Heart right ventricle (tissue), 16 donors: ENCODE measurements around the gene LDLRAP1. TPM values are rescaled to one million over a fixed set of nuclear protein-coding genes. Genes with fewer than 3 reads are reported as not detected.

Source experiments
- ATAC-seq, 8 donors: fragments of 200-7000 bp; cut with Tn5 transposase; one replicate each; pipeline ENCODE4 v1.9.1; 2020; ENCODE audit warnings: mild to moderate bottlenecking in 8 of 8, moderate library complexity in 8 of 8, moderate number of reproducible peaks in 1 of 8
- DNase-seq, 2 donors: peaks; one replicate each; pipeline ENCODE4 v3.0.0-alpha.2; 2020
- H3K27ac ChIP-seq, 10 donors: fragments of 200-600 bp; sonication (generic) in 2 of 10; one replicate each; pipeline versions ENCODE4 v1.5.0 to v1.8.0; 2020 to 2022; ENCODE audit warnings: mild to moderate bottlenecking in 3 of 10
- H3K27me3 ChIP-seq, 7 donors: fragments of 200-600 bp; one replicate each; pipeline ENCODE4 v1.8.0; 2021 to 2022; ENCODE audit warnings: mild to moderate bottlenecking in 2 of 7
- H3K36me3 ChIP-seq, 9 donors: fragments of 200-600 bp; sonication (generic) in 1 of 9; one replicate each; pipeline versions ENCODE4 v1.5.0 to v1.8.0; 2020 to 2022; ENCODE audit warnings: mild to moderate bottlenecking in 2 of 9
- H3K4me1 ChIP-seq, 9 donors: fragments of 200-600 bp; sonication (generic) in 1 of 9; one replicate each; pipeline versions ENCODE4 v1.5.0 to v1.8.0; 2020 to 2022; ENCODE audit warnings: mild to moderate bottlenecking in 4 of 9
- H3K4me3 ChIP-seq, 10 donors: fragments of 200-600 bp; sonication (generic) in 2 of 10; one replicate each; pipeline versions ENCODE4 v1.5.0 to v1.8.0; 2020 to 2022; ENCODE audit warnings: mild to moderate bottlenecking in 7 of 10, moderate library complexity in 2 of 10
- H3K9me3 ChIP-seq, 11 donors: fragments of 200-600 bp in 10 of 11; sonication (generic) in 2 of 11; one replicate each; pipeline versions ENCODE4 v1.5.0 to v1.8.0; 2013 to 2022; ENCODE audit warnings: mild to moderate bottlenecking in 2 of 11, control low read depth in 1 of 11, moderate library complexity in 1 of 11
- CTCF ChIP-seq, 9 donors: fragments of 200-600 bp; sonication (generic) in 2 of 9; IDR thresholded peaks; one replicate each; pipeline versions ENCODE4 v1.5.0 to v1.8.0; 2021 to 2022; ENCODE audit warnings: antibody characterized with exemption in 9 of 9, mild to moderate bottlenecking in 5 of 9, moderate library complexity in 1 of 9
- WGBS, 2 donors: extraction: QIAGEN DNeasy Blood & Tissue Kit; methylation state at CpG; one replicate each; pipeline ENCODE4 v1.1.7; 2013; ENCODE audit warnings: inconsistent platforms in 1 of 2; 5-methylcytosine and 5-hydroxymethylcytosine counted together
- intact Hi-C, 10 donors: fragments of 100-400 bp; cut with DNase I; formaldehyde crosslinking; loops; one replicate each; pipeline versions ENCODE4 v1.11.1 to v1.14.2; 2022
- polyA plus RNA-seq, 2 donors: library from polyadenylated mRNA; stranded (reverse); fragments of 200-250 nt; gene quantifications; one replicate each; pipeline ENCODE4 v1.2.3, GENCODE V29; 2013
- total RNA-seq, 10 donors: library from RNA; stranded (reverse); fragmentation: NEBNext Ultra II Directional in 3 of 10; extraction: Animal tissue kit (Norgen Biotek cat#: 25700) in 3 of 10; gene quantifications; one replicate each; pipeline versions ENCODE4 v1.2.1 to v1.2.4, GENCODE V29; 2021 to 2023
- donor health status: Arrhythmogenic right ventricular cardiomyopathy.
- donor health status: ischemic (EF 13 %, LVEDD 7.1; RV severe dilation, severe dysfunction).
- donor health status: healthy with polysubstance abuse.
- donor health status: DM: no; HTN: yes; CAD: no.
- donor health status: DM: no; HTN: no; CAD: no.
- donor health status: ischemic (EF 25% LVEDD 6.9; RV normal size, moderate dysfunction).
- donor health status: ischemic (EF 25% LVEDD 5.7; RV mildly dilated, moderate dysfunction).
- donor health status: healthy.
- donor health status: DM: yes; HTN: yes; CAD: no.
- donor health status: Ischemic cardiomyopathy.
- donor health status: ischemic (EF 35%, LVEDD 5.7; RV mildly dilated, moderate dysfunction).
- donor health status: nonischemic (EF 11% LVEDD 7.7; RV severe dilation, severe dysfunction).
- donor health status: DM: yes; HTN: yes; CAD: no.
- donor health status: PGD.
- donor health status: ischemic (EF 29% LVEDD 5.4; RV normal size, mild dysfunction).
- donor health status: nonischemic (EF 23%, LVEDD 6.1; RV moderate dilation, normal function).

LDLRAP1 gene
- total and polyA plus RNA-seq, 12 donors, result 8.5 to 16.1 (median 10.3) TPM

GRCh38 chr1:25544243-25544764, 898 bp downstream of the LDLRAP1 start:
- peak overlapping the region; percentile 81 to 99 (median 93) for H3K4me3 ChIP-seq
- no peaks in the 10 kb centered on the region for H3K9me3 ChIP-seq
- no peaks in the 10 kb centered on the region for H3K27me3 ChIP-seq
- no peak for TF ChIP-seq CTCF (IDR thresholded peaks at IDR 0.05)
- ATAC-seq (peak in 2 of 8 donors; percentile 2 to 7), DNase-seq (no peak)
- H3K4me1 ChIP-seq, result peaks cover 15 to 64% (median 35%) of the 10 kb centered on the region in 9 donors
- peak overlapping the region; percentile 71 to 96 (median 90) for H3K27ac ChIP-seq
- 8 to 10% methylated on average over 25 of the region's 25 CpGs for WGBS, 2 donors
- H3K36me3 ChIP-seq, result no peaks in the 10 kb centered on the region
- intact Hi-C loops, result loop anchor here in 1 of 10 donors (5.0 kb wide), 1 partner anchor 158 kb away; no protein-coding TSS in a partner anchor

DNA sequence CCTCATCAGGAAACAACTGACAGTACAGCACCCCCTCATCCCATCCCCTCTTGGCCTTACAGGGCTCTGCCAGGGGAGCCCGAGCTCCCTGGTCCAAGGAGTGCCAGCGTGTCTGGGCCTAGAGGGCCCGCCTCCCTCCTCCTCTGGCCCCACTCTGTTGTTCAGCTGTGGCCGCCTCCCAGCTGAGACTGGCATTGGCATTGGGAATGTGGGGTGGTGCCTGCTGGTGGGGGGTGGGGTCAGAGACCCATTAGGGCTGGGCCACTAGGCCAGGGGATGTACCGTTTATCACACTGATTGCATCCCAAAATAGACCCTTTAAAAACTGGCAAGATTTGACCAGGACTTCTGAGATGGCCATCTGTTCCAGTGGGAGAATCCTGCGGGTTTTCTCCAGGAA, 1.4 kb downstream of the LDLRAP1 start:
- DNase-seq (peak in 1 of 2 donors; percentile 55), ATAC-seq (peak; percentile 5 to 60 (median 41))
- TF ChIP-seq CTCF (IDR thresholded peaks at IDR 0.05), result no peak
- Histone ChIP-seq H3K9me3 (no peaks in the 10 kb centered on the region), H3K4me3 (peak overlapping the region; percentile 81 to 99 (median 93)), H3K36me3 (no peaks in the 10 kb centered on the region), H3K27ac (peak overlapping the region in 9 of 10 donors; percentile 71 to 96 (median 90)), H3K4me1 (peaks cover 19 to 69% (median 40%) of the 10 kb centered on the region in 9 donors), H3K27me3 (no peaks in the 10 kb centered on the region)
- WGBS, 2 donors, result 42 to 53% methylated on average over 6 of the region's 6 CpGs
- intact Hi-C loops, result loop anchor here in 1 of 10 donors (5.0 kb wide), 1 partner anchor 157 kb away; no protein-coding TSS in a partner anchor

DNA sequence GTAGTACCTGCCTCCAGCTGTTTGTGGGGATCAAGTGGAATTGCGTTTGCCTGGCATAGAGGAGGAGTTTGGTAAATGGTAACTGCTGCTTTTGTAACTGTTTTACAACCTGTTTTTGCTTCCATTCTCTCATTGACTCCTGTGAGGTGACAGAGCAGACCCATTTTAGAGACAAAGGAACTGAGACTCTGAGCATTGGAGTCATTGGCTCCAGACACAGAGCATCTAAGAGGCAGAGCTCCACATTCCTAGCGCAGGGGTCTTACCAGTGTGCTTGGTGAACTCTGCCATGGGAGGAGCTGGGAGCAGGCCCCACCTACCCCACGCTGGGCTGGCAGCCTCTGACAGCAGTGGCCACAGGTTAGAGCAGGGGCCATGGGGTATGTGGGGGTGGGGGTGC, 2.4 kb downstream of the LDLRAP1 start:
- no peaks in the 10 kb centered on the region for H3K36me3 ChIP-seq
- DNase-seq (no peak), ATAC-seq (no peak)
- no peak for TF ChIP-seq CTCF (IDR thresholded peaks at IDR 0.05)
- H3K9me3 ChIP-seq, result no peaks in the 10 kb centered on the region
- intact Hi-C loops, result no loop called here
- H3K4me1 ChIP-seq, result peaks cover 28 to 79% (median 49%) of the 10 kb centered on the region in 9 donors
- 90 to 98% methylated on average over 3 of the region's 3 CpGs for WGBS, 2 donors
- no peak overlapping the region for H3K4me3 ChIP-seq
- peak overlapping the region in 2 of 10 donors; percentile 9 to 56 for H3K27ac ChIP-seq
- H3K27me3 ChIP-seq, result no peaks in the 10 kb centered on the region

- no peak for TF ChIP-seq CTCF (IDR thresholded peaks at IDR 0.05)
- Histone ChIP-seq H3K27ac (peak overlapping the region in 2 of 10 donors; percentile 9 to 56), H3K27me3 (no peaks in the 10 kb centered on the region), H3K4me1 (peaks cover 33 to 83% (median 54%) of the 10 kb centered on the region in 9 donors), H3K4me3 (no peak overlapping the region), H3K9me3 (no peaks in the 10 kb centered on the region), H3K36me3 (no peaks in the 10 kb centered on the region)
- DNase-seq (no peak), ATAC-seq (no peak)
- 79 to 93% methylated on average over 1 of the region's 1 CpG for WGBS, 2 donors
- intact Hi-C loops, result no loop called here
These were observed 2.8 kb downstream of the LDLRAP1 start for GRCh38 chr1:25546193-25546592.
